Ishikawa (cell line): ENCODE measurements around the gene FOXI1.

ENCODE experiments used
- CEBPB ChIP-seq: IDR thresholded peaks from 2 replicates; pipeline ENCODE4 v1.6.1; 2012
- CREB1 ChIP-seq: IDR thresholded peaks from 2 replicates; pipeline ENCODE4 v1.6.1; 2012; ENCODE audit warnings: low read depth
- EGR1 ChIP-seq: IDR thresholded peaks from 2 replicates; pipeline ENCODE4 v1.6.1; 2012
- TAF1 ChIP-seq: IDR thresholded peaks from 2 replicates; pipeline ENCODE4 v1.6.1; 2012; ENCODE audit warnings: low read depth, mild to moderate bottlenecking
- TCF12 ChIP-seq: IDR thresholded peaks from 2 replicates; pipeline ENCODE4 v1.6.1; 2012; ENCODE audit warnings: low read depth
- YY1 ChIP-seq: IDR thresholded peaks from 2 replicates; pipeline ENCODE4 v1.6.1; 2012; ENCODE audit warnings: low read depth
- ZBTB7A ChIP-seq: IDR thresholded peaks from 2 replicates; pipeline ENCODE4 v1.6.1; 2012; ENCODE audit warnings: low read depth
- TF ChIP-seq, protein P1 (sequence below): IDR thresholded peaks from 2 replicates; pipeline ENCODE4 v1.6.1; 2012; ENCODE audit warnings: low read depth, mild to moderate bottlenecking
- TF ChIP-seq, protein P2 (sequence below): IDR thresholded peaks from 2 replicates; pipeline ENCODE4 v1.6.1; 2012
- TF ChIP-seq, protein P3 (sequence below): IDR thresholded peaks from 2 replicates; pipeline ENCODE4 v1.6.1; 2012

DNA sequence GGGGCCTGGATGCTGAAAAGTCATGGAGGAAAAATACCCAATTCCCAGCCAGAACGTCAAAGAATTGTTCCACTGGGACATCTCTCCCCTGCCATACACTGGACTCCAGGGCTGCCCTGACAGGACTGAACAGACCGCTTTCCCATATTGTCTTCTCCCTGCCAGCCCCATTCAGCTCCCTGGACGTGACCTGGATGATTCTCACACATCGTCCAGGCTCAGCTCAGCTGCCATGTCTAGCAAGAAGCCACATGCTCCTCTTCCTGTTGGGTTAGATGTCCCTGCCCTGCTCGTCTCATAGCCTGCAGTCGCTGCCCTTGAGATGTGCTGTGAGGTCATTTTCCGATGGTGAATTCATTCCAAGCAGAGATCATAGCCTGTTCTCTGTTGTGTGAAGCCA, 37.4 kb downstream of the FOXI1 start:
- TF ChIP-seq, protein P1, sequence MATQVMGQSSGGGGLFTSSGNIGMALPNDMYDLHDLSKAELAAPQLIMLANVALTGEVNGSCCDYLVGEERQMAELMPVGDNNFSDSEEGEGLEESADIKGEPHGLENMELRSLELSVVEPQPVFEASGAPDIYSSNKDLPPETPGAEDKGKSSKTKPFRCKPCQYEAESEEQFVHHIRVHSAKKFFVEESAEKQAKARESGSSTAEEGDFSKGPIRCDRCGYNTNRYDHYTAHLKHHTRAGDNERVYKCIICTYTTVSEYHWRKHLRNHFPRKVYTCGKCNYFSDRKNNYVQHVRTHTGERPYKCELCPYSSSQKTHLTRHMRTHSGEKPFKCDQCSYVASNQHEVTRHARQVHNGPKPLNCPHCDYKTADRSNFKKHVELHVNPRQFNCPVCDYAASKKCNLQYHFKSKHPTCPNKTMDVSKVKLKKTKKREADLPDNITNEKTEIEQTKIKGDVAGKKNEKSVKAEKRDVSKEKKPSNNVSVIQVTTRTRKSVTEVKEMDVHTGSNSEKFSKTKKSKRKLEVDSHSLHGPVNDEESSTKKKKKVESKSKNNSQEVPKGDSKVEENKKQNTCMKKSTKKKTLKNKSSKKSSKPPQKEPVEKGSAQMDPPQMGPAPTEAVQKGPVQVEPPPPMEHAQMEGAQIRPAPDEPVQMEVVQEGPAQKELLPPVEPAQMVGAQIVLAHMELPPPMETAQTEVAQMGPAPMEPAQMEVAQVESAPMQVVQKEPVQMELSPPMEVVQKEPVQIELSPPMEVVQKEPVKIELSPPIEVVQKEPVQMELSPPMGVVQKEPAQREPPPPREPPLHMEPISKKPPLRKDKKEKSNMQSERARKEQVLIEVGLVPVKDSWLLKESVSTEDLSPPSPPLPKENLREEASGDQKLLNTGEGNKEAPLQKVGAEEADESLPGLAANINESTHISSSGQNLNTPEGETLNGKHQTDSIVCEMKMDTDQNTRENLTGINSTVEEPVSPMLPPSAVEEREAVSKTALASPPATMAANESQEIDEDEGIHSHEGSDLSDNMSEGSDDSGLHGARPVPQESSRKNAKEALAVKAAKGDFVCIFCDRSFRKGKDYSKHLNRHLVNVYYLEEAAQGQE, result no peak
- TF ChIP-seq ZBTB7A, result no peak
- TF ChIP-seq CREB1, result no peak
- no peak for TF ChIP-seq YY1
- no peak for TF ChIP-seq EGR1
- TF ChIP-seq, protein P2, sequence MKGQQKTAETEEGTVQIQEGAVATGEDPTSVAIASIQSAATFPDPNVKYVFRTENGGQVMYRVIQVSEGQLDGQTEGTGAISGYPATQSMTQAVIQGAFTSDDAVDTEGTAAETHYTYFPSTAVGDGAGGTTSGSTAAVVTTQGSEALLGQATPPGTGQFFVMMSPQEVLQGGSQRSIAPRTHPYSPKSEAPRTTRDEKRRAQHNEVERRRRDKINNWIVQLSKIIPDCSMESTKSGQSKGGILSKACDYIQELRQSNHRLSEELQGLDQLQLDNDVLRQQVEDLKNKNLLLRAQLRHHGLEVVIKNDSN, result no peak
- TF ChIP-seq TCF12, result no peak
- no peak for TF ChIP-seq TAF1
- TF ChIP-seq, protein P3, sequence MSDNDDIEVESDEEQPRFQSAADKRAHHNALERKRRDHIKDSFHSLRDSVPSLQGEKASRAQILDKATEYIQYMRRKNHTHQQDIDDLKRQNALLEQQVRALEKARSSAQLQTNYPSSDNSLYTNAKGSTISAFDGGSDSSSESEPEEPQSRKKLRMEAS, result no peak
- no peak for TF ChIP-seq CEBPB
